ENCODE results near the gene OPRM1. TPM values are rescaled to one million over a fixed set of nuclear protein-coding genes. Genes with fewer than 3 reads are reported as not detected.

The OPRM1 gene
- polyA plus RNA-seq, 1 donor (not counting 4 experiments of a cell fraction or from before 2014, with no cell fraction given), result not detected

DNA sequence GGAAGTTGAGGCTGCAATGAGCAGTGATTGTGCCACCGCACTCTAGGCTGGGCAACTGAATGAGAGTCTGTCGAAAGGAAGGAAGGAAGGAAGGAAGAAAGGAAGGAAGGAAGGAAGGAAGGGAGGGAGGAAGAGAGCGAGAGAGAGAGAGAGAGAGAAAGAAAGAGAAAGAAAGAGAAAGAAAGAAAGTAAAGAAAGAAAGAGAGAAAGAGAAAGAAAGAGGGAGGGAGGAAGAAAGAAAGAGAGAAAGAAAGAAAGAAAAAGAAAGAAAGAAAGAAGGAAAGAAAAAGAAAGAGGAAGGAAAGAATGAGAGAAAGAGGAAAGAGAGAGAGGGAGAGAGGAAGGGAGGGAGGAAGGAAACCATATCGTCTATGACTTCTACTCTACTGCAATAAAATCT is 60.2 kb downstream of the OPRM1 start:
- H3K27me3 ChIP-seq (ENCODE audit: control insufficient read depth, extremely low read depth, insufficient read depth, low read length), result no peaks in the 10 kb centered on the region
- no peaks in the 10 kb centered on the region for H3K4me1 ChIP-seq (ENCODE audit: control insufficient read depth, extremely low read depth, insufficient read depth, low read length)
- no peak overlapping the region for H3K4me3 ChIP-seq (ENCODE audit: control insufficient read depth in 2 of 3, extremely low read depth in 1 of 3, insufficient read depth in 2 of 3, low read depth in 1 of 3, low read length in 3 of 3)
- no peaks in the 10 kb centered on the region for H3K79me2 ChIP-seq (ENCODE audit: control insufficient read depth, insufficient read depth, low read length)
- H3K4me2 ChIP-seq (ENCODE audit: control insufficient read depth, extremely low read depth, insufficient read depth, low read depth, low read length), result no peak overlapping the region
- dilution Hi-C loops (cut with MboI; ENCODE audit: extremely low pct_ligation_motif_present, low sequenced_read_pairs), result no loop called here
- no peak for FAIRE-seq
- H3K9me1 ChIP-seq (ENCODE audit: control insufficient read depth, extremely low read depth, insufficient read depth, low read length), result no peaks in the 10 kb centered on the region
- no peaks in the 10 kb centered on the region for H4K20me1 ChIP-seq (ENCODE audit: control insufficient read depth, extremely low read depth, insufficient read depth, low read length)
- no peak overlapping the region for H3K27ac ChIP-seq (ENCODE audit: control insufficient read depth, insufficient read depth, low read length)
- no peak for TF ChIP-seq EZH2 (IDR thresholded peaks at IDR 0.05; ENCODE audit: low read length)
- TF ChIP-seq, protein P1, sequence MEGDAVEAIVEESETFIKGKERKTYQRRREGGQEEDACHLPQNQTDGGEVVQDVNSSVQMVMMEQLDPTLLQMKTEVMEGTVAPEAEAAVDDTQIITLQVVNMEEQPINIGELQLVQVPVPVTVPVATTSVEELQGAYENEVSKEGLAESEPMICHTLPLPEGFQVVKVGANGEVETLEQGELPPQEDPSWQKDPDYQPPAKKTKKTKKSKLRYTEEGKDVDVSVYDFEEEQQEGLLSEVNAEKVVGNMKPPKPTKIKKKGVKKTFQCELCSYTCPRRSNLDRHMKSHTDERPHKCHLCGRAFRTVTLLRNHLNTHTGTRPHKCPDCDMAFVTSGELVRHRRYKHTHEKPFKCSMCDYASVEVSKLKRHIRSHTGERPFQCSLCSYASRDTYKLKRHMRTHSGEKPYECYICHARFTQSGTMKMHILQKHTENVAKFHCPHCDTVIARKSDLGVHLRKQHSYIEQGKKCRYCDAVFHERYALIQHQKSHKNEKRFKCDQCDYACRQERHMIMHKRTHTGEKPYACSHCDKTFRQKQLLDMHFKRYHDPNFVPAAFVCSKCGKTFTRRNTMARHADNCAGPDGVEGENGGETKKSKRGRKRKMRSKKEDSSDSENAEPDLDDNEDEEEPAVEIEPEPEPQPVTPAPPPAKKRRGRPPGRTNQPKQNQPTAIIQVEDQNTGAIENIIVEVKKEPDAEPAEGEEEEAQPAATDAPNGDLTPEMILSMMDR (optimal IDR thresholded peaks at IDR 0.05 in 1 of 3, IDR thresholded peaks at IDR 0.05 in 1 of 3, conservative IDR thresholded peaks at IDR 0.05 in 1 of 3; ENCODE audit: extremely low read depth in 1 of 3, insufficient read depth in 2 of 3, low read length in 3 of 3), result no peak
- H3K9me3 ChIP-seq (ENCODE audit: control insufficient read depth, low read depth, low read length), result no peaks in the 10 kb centered on the region
- H3K9ac ChIP-seq (ENCODE audit: control insufficient read depth, extremely low read depth, insufficient read depth, low read length), result no peak overlapping the region
- H3K36me3 ChIP-seq (ENCODE audit: control insufficient read depth in 2 of 2, extremely low read depth in 1 of 2, insufficient read depth in 2 of 2, low read length in 2 of 2), result no peaks in the 10 kb centered on the region
- H2AFZ ChIP-seq (ENCODE audit: control insufficient read depth, low read length), result no peak overlapping the region
- no peak for DNase-seq (ENCODE audit: low read depth, low spot score)

DNA sequence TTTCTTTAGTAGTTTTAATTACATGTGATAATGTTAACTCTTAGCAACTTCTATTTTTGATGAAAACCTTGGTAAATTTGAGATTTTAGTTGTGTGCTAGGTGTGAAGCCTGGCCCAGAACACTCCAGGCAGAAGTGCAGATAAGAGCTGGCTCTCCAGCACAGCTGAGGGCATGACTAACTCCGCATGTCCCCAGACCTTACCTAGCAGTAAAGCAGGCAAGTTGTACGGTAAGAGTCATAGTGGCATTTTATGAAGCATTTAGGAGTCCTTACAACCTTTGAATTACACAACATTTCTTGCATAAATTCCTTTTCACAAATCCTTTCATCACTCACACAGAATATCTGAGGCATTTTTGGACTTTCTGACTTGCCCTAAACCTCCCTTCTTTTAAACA is 67.2 kb downstream of the OPRM1 start:
- TF ChIP-seq, protein P1 (optimal IDR thresholded peaks at IDR 0.05 in 1 of 3, IDR thresholded peaks at IDR 0.05 in 1 of 3, conservative IDR thresholded peaks at IDR 0.05 in 1 of 3; ENCODE audit: extremely low read depth in 1 of 3, insufficient read depth in 2 of 3, low read length in 3 of 3), result no peak
- TF ChIP-seq EZH2 (IDR thresholded peaks at IDR 0.05; ENCODE audit: low read length), result no peak

More for the DNA sequence above, 67.2 kb downstream of the OPRM1 start:
- H3K9me1 ChIP-seq (ENCODE audit: control insufficient read depth, extremely low read depth, insufficient read depth, low read length), result no peaks in the 10 kb centered on the region
- H4K20me1 ChIP-seq (ENCODE audit: control insufficient read depth, extremely low read depth, insufficient read depth, low read length), result no peaks in the 10 kb centered on the region
- FAIRE-seq (no peak), DNase-seq (ENCODE audit: low read depth, low spot score) (no peak)
- H3K4me2 ChIP-seq (ENCODE audit: control insufficient read depth, extremely low read depth, insufficient read depth, low read depth, low read length), result no peak overlapping the region
- no peak overlapping the region for H3K9ac ChIP-seq (ENCODE audit: control insufficient read depth, extremely low read depth, insufficient read depth, low read length)
- no peaks in the 10 kb centered on the region for H3K9me3 ChIP-seq (ENCODE audit: control insufficient read depth, low read depth, low read length)
- no peaks in the 10 kb centered on the region for H3K36me3 ChIP-seq (ENCODE audit: control insufficient read depth in 2 of 2, extremely low read depth in 1 of 2, insufficient read depth in 2 of 2, low read length in 2 of 2)
- peaks cover 7% of the 10 kb centered on the region for H3K4me1 ChIP-seq (ENCODE audit: control insufficient read depth, extremely low read depth, insufficient read depth, low read length)
- H3K79me2 ChIP-seq (ENCODE audit: control insufficient read depth, insufficient read depth, low read length), result no peaks in the 10 kb centered on the region
- no peak overlapping the region for H3K4me3 ChIP-seq (ENCODE audit: control insufficient read depth in 2 of 3, extremely low read depth in 1 of 3, insufficient read depth in 2 of 3, low read depth in 1 of 3, low read length in 3 of 3)
- H3K27me3 ChIP-seq (ENCODE audit: control insufficient read depth, extremely low read depth, insufficient read depth, low read length), result no peaks in the 10 kb centered on the region
- no peak overlapping the region for H2AFZ ChIP-seq (ENCODE audit: control insufficient read depth, low read length)
- dilution Hi-C loops (cut with MboI; ENCODE audit: extremely low pct_ligation_motif_present, low sequenced_read_pairs), result no loop called here
- no peak overlapping the region for H3K27ac ChIP-seq (ENCODE audit: control insufficient read depth, insufficient read depth, low read length)
